IMR-90 (cell line): ENCODE measurements around the gene KNCN. TPM values are rescaled to one million over a fixed set of nuclear protein-coding genes. Genes with fewer than 3 reads are reported as not detected.

ENCODE experiments used
- ATAC-seq: fragments of 200-7000 bp; cut with Tn5 transposase; 2 replicates; pipeline ENCODE4 v1.9.1; 2020; ENCODE audit warnings: low read depth, mild to moderate bottlenecking, moderate library complexity
- BruUV-seq: library from RNA; stranded (reverse); fragments of 400-500 nt; replicated peaks from 2 replicates; lab custom pipeline; 2021; lab: Mats Ljungman, UMichigan
- CTCF ChIA-PET: fragments of 300-600 bp; formaldehyde crosslinking; extraction: SDS; loops from one replicate; lab custom pipeline; 2021; ENCODE audit warnings: antibody characterized with exemption; lab: Yijun Ruan, JAX
- POLR2A ChIA-PET: fragments of 300-600 bp; sonication (Branson Sonifier 250); formaldehyde crosslinking; loops from one replicate; lab custom pipeline; 2022; ENCODE audit warnings: antibody characterized with exemption; ENCODE audit not compliant: unreplicated experiment; lab: Charles Lee
- DNase-seq: peaks from one replicate; pipeline ENCODE4 v3.0.0; 2013
- H2AFZ ChIP-seq: replicated peaks from 2 replicates; pipeline ENCODE3; 2013; ENCODE audit warnings: low read length, mild to moderate bottlenecking; ENCODE audit not compliant: poor library complexity
- H2AK5ac ChIP-seq: 2 replicates; pipeline ENCODE4 v1.6.1; 2013; ENCODE audit warnings: low read depth, low read length, inconsistent platforms
- H2AK9ac ChIP-seq: replicated peaks from 2 replicates; pipeline ENCODE3; 2013; ENCODE audit warnings: mild to moderate bottlenecking, low read depth, low read length, moderate library complexity; ENCODE audit not compliant: poor library complexity
- H2BK120ac ChIP-seq: 2 replicates; pipeline ENCODE4 v1.6.1; 2013; ENCODE audit warnings: low read depth, low read length, inconsistent platforms
- H2BK15ac ChIP-seq: 3 replicates; pipeline ENCODE4 v1.6.1; 2013; ENCODE audit warnings: low read depth, low read length, inconsistent platforms
- H2BK20ac ChIP-seq: 2 replicates; pipeline ENCODE4 v1.6.1; 2013; ENCODE audit warnings: low read depth, mild to moderate bottlenecking, inconsistent platforms, low read length, moderate library complexity
- H2BK5ac ChIP-seq: 2 replicates; pipeline ENCODE4 v1.6.1; 2013; ENCODE audit warnings: mild to moderate bottlenecking, low read depth, low read length, inconsistent platforms; ENCODE audit not compliant: poor library complexity, severe bottlenecking
- H3K14ac ChIP-seq: replicated peaks from 2 replicates; pipeline ENCODE4 v1.6.1; 2013; ENCODE audit warnings: low read depth, low read length, inconsistent platforms
- H3K18ac ChIP-seq: 2 replicates; pipeline ENCODE4 v1.6.1; 2013; ENCODE audit warnings: low read depth, low read length, control low read depth
- H3K23ac ChIP-seq: 2 replicates; pipeline ENCODE4 v1.6.1; 2013; ENCODE audit warnings: low read depth, low read length, inconsistent platforms
- H3K27ac ChIP-seq: 2 replicates; pipeline ENCODE4 v1.5.1; 2013; ENCODE audit warnings: mild to moderate bottlenecking, control low read depth, low read length; ENCODE audit not compliant: insufficient read depth
- H3K27me3 ChIP-seq: 2 replicates; pipeline ENCODE4 v1.6.1; 2013; ENCODE audit warnings: low read length; ENCODE audit not compliant: control insufficient read depth, insufficient read depth
- H3K36me3 ChIP-seq: 2 replicates; pipeline ENCODE4 v1.6.1; 2013; ENCODE audit warnings: low read length, mixed read lengths; ENCODE audit not compliant: control insufficient read depth, insufficient read depth
- H3K4ac ChIP-seq: 2 replicates; pipeline ENCODE4 v1.6.1; 2013; ENCODE audit warnings: low read depth, low read length, inconsistent platforms
- H3K4me1 ChIP-seq: 2 replicates; pipeline ENCODE4 v1.6.1; 2013; ENCODE audit warnings: low read length, mixed read lengths; ENCODE audit not compliant: control insufficient read depth, insufficient read depth
- H3K4me2 ChIP-seq: 2 replicates; pipeline ENCODE4 v1.6.1; 2013; ENCODE audit warnings: low read depth, mild to moderate bottlenecking, control low read depth, low read length, moderate library complexity
- H3K4me3 ChIP-seq: 2 replicates; pipeline ENCODE4 v1.5.1; 2013; ENCODE audit warnings: low read depth, mild to moderate bottlenecking, control low read depth, low read length, moderate library complexity; ENCODE audit not compliant: insufficient read depth
- H3K56ac ChIP-seq: 2 replicates; pipeline ENCODE4 v1.6.1; 2013; ENCODE audit warnings: low read length, inconsistent platforms; ENCODE audit not compliant: insufficient read depth; ENCODE audit errors: extremely low read depth
- H3K79me1 ChIP-seq, 2 experiments: 2 replicates each; pipeline ENCODE4 v1.6.1; 2013; ENCODE audit warnings: low read length in 2 of 2, inconsistent platforms in 1 of 2, low read depth in 1 of 2
- H3K9ac ChIP-seq: 2 replicates; pipeline ENCODE4 v1.6.1; 2013; ENCODE audit warnings: low read depth, low read length, control low read depth
- H3K9me1 ChIP-seq: 2 replicates; pipeline ENCODE4 v1.6.1; 2013; ENCODE audit warnings: low read length, inconsistent platforms; ENCODE audit not compliant: insufficient read depth
- H3K9me3 ChIP-seq: 2 replicates; pipeline ENCODE4 v1.6.1; 2013; ENCODE audit warnings: low read length; ENCODE audit not compliant: control insufficient read depth, insufficient read depth
- H4K20me1 ChIP-seq: 2 replicates; pipeline ENCODE4 v1.6.1; 2013; ENCODE audit warnings: low read length, inconsistent platforms; ENCODE audit not compliant: insufficient read depth
- H4K5ac ChIP-seq: 2 replicates; pipeline ENCODE4 v1.6.1; 2013; ENCODE audit warnings: mild to moderate bottlenecking, low read depth, low read length, control low read depth
- H4K8ac ChIP-seq, 2 experiments: 2 replicates each; pipeline ENCODE4 v1.6.1; 2013; ENCODE audit warnings: low read depth in 2 of 2, low read length in 2 of 2, control low read depth in 1 of 2, inconsistent platforms in 1 of 2
- H4K91ac ChIP-seq: 2 replicates; pipeline ENCODE4 v1.6.1; 2013; ENCODE audit warnings: low read depth, low read length, inconsistent platforms; ENCODE audit not compliant: insufficient read depth
- BHLHE40 ChIP-seq: fragments of 150-350 bp; IDR thresholded peaks from 2 replicates; pipeline ENCODE4 v1.6.1; 2016; ENCODE audit warnings: mild to moderate bottlenecking, low read depth, low read length
- CEBPB ChIP-seq: IDR thresholded peaks from 2 replicates; pipeline ENCODE4 v1.6.1; 2012; ENCODE audit warnings: low read depth, low read length, improper control_type of control experiment
- MXI1 ChIP-seq: IDR thresholded peaks from 2 replicates; pipeline ENCODE4 v1.6.1; 2012; ENCODE audit warnings: low read depth, mild to moderate bottlenecking, low read length, moderate library complexity, borderline replicate concordance
- POLR2A ChIP-seq: IDR thresholded peaks from 2 replicates; pipeline ENCODE4 v1.6.1; 2012; ENCODE audit warnings: mild to moderate bottlenecking, low read depth, low read length
- RAD21 ChIP-seq: IDR thresholded peaks from 2 replicates; pipeline ENCODE4 v1.6.1; 2012; ENCODE audit warnings: low read length, improper control_type of control experiment
- SMC3 ChIP-seq: fragments of 150-350 bp; IDR thresholded peaks from 2 replicates; pipeline ENCODE4 v1.6.1; 2016; ENCODE audit warnings: low read depth, mild to moderate bottlenecking, antibody characterized with exemption, low read length, moderate library complexity
- whole genome bisulfite sequencing, 2 experiments: methylation state at CpG; one replicate each; pipeline versions ENCODE4 v1.1.5 to v1.1.7; 2013; ENCODE audit warnings: missing lambda C conversion rate in 2 of 2; ENCODE audit not compliant: insufficient read length in 1 of 2; ENCODE audit errors: extremely low coverage in 2 of 2; 5-methylcytosine and 5-hydroxymethylcytosine counted together
- dilution Hi-C: fragments of 300-500 bp; cut with HindIII; formaldehyde crosslinking; loops from one replicate; pipeline ENCODE4 v1.14.3; 2018; ENCODE audit warnings: low sequenced_read_pairs; ENCODE audit not compliant: unreplicated experiment
- in situ Hi-C: fragments of 300-500 bp; cut with MboI; formaldehyde crosslinking; loops from 3 replicates; pipeline ENCODE4 v1.14.3; 2019; ENCODE audit warnings: low sequenced_read_pairs, inconsistent platforms, mixed read lengths
- intact Hi-C: fragments of 100-400 bp; cut with micrococcal nuclease; formaldehyde crosslinking; loops from 2 replicates; pipeline ENCODE4 v1.10.0; 2022
- polyA plus RNA-seq, 3 experiments: library from polyadenylated mRNA; depleted of rRNA; stranded (reverse); fragments of >200 nt; gene quantifications; 2 replicates each; pipeline ENCODE4 v1.2.3, GENCODE V29; 2012; ENCODE audit warnings: low replicate concordance in 1 of 3
- total RNA-seq: library from RNA; depleted of rRNA; stranded (reverse); fragments of >200 nt; gene quantifications from 2 replicates; pipeline ENCODE4 v1.2.3, GENCODE V29; 2012
- TF ChIP-seq, protein P1 (sequence below): fragments of 150-350 bp; IDR thresholded peaks from 2 replicates; pipeline ENCODE4 v1.6.1; 2016; ENCODE audit warnings: low read depth, mild to moderate bottlenecking, low read length, moderate library complexity, borderline replicate concordance
- TF ChIP-seq, protein P2 (sequence below): conservative IDR thresholded peaks from 2 replicates; pipeline ENCODE4 v1.5.1; 2012; ENCODE audit warnings: mild to moderate bottlenecking, low read depth, low read length, improper control_type of control experiment

Gene KNCN
- total and polyA plus RNA-seq, 2 of the 4 experiments (the other 2 are of a cell fraction) = not detected

- TF ChIP-seq BHLHE40 (no peak), POLR2A (no peak; the same call in 1 of the 2 replicates)
Observed at GRCh38 chr1:46528297-46528955, 23.0 kb downstream of the KNCN start (continued).

DNA sequence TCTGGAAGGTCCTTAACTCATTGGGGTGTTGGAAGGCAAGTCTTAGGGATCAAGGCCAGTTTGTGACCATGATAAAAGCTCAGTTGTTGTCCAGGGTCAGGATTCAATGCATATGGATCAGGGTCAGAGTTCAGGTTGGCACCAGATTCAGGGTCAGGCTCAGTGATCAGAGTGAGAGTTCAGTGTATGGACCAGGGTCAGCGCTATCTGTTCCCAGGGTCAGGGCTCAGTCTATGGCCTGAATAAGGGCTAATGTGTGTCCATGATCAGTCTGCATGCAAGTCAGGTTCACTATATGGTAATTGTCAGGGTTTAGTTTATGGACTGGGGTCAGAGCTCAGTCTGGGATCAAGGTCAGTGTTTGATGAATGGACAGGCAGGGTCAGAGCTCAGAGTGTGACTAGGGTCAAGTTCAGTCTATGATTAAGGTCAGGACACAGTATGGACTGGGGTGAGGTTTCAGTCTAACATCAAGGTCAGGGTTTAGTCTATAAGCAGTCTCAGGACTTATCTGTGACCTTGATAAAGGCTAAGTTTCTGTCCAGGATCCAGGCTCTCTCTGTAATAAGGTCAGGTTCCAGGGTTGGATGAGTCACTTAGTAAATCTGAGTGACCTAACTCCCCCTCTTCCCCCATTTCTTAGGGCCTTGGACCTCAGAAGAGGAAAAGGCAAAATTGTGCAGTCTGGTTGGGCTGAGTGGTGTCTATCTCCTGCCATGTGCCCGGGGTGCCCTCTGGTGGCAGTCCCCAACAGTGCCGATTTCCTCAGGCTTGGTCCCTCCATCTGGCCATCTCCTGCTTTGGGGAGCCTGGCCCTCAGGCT lies 23.8 kb downstream of the KNCN start:
- peak; percentile 66 for DNase-seq
- no peaks in the 10 kb centered on the region for H3K79me1 ChIP-seq
- H3K4me1 ChIP-seq = peaks cover 3% of the 10 kb centered on the region; the same call in 1 of the 2 replicates
- in situ Hi-C loops = loop anchor here (5.0 kb wide), 3 partner anchors 50 to 120 kb away; no protein-coding TSS in a partner anchor
- H4K8ac ChIP-seq = no peak overlapping the region
- no peak overlapping the region for H3K23ac ChIP-seq
- intact Hi-C loops = loop anchor here (1.0 kb wide), 5 partner anchors 50 to 198 kb away; no protein-coding TSS in a partner anchor
- no peak overlapping the region for H4K5ac ChIP-seq
- H3K27me3 ChIP-seq = peaks cover 57% of the 10 kb centered on the region
- dilution Hi-C loops = no loop called here
- no peak overlapping the region for H3K4ac ChIP-seq
- H3K4me3 ChIP-seq = no peak overlapping the region
- H2AFZ ChIP-seq = peak overlapping the region; percentile 58
- no peak overlapping the region for H3K18ac ChIP-seq
- no peak overlapping the region for H2AK5ac ChIP-seq
- no peaks in the 10 kb centered on the region for H3K9me1 ChIP-seq
- no peak overlapping the region for H3K4me2 ChIP-seq
- H2BK15ac ChIP-seq = no peak overlapping the region
- no peak overlapping the region for H3K56ac ChIP-seq
- H4K91ac ChIP-seq = no peak overlapping the region
- H3K9me3 ChIP-seq = no peaks in the 10 kb centered on the region
- TF ChIP-seq MXI1 = no peak
- no peak for TF ChIP-seq CEBPB
- peak; percentile 100 for TF ChIP-seq SMC3
- TF ChIP-seq POLR2A = peak; percentile 55; the same call in 1 of the 2 replicates
- TF ChIP-seq, protein P1, sequence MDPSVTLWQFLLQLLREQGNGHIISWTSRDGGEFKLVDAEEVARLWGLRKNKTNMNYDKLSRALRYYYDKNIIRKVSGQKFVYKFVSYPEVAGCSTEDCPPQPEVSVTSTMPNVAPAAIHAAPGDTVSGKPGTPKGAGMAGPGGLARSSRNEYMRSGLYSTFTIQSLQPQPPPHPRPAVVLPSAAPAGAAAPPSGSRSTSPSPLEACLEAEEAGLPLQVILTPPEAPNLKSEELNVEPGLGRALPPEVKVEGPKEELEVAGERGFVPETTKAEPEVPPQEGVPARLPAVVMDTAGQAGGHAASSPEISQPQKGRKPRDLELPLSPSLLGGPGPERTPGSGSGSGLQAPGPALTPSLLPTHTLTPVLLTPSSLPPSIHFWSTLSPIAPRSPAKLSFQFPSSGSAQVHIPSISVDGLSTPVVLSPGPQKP = no peak
- TF ChIP-seq, protein P2, sequence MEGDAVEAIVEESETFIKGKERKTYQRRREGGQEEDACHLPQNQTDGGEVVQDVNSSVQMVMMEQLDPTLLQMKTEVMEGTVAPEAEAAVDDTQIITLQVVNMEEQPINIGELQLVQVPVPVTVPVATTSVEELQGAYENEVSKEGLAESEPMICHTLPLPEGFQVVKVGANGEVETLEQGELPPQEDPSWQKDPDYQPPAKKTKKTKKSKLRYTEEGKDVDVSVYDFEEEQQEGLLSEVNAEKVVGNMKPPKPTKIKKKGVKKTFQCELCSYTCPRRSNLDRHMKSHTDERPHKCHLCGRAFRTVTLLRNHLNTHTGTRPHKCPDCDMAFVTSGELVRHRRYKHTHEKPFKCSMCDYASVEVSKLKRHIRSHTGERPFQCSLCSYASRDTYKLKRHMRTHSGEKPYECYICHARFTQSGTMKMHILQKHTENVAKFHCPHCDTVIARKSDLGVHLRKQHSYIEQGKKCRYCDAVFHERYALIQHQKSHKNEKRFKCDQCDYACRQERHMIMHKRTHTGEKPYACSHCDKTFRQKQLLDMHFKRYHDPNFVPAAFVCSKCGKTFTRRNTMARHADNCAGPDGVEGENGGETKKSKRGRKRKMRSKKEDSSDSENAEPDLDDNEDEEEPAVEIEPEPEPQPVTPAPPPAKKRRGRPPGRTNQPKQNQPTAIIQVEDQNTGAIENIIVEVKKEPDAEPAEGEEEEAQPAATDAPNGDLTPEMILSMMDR = peak; percentile 98
- TF ChIP-seq RAD21 = peak; percentile 99
- no peaks in the 10 kb centered on the region for H4K20me1 ChIP-seq
- H2AK9ac ChIP-seq = no peak overlapping the region
- no TSS peak for BruUV-seq
- no peak overlapping the region for H3K9ac ChIP-seq
- CTCF ChIA-PET = interaction anchor here (1.0 to 2.2 kb wide), 4 partner anchors 51 to 88 kb away, joined by 3 to 12 read pairs (median 4); no protein-coding TSS in a partner anchor
- POLR2A ChIA-PET = no interaction called here
- no peaks in the 10 kb centered on the region for H3K36me3 ChIP-seq
- peak; percentile 90 for ATAC-seq
- H2BK120ac ChIP-seq = no peak overlapping the region
- no peak overlapping the region for H3K14ac ChIP-seq
- no CpG with 5 or more reads among the region's 3 CpGs for WGBS, 2 experiments
- H3K27ac ChIP-seq = no peak overlapping the region
- H2BK20ac ChIP-seq = no peak overlapping the region
- no peak overlapping the region for H2BK5ac ChIP-seq
